Stomach (tissue), 9 donors: Measurements from ENCODE around the gene CDH26. TPM values are rescaled to one million over a fixed set of nuclear protein-coding genes. Genes with fewer than 3 reads are reported as not detected.

ENCODE experiments used
- DNase-seq, 2 donors: peaks; one replicate each; pipeline versions ENCODE4 v3.0.0 to v3.0.0-alpha.2; 2013 to 2019
- H3K27ac ChIP-seq, 5 donors: fragments of 200-600 bp in 4 of 5; sonication (generic) in 4 of 5; one replicate each; pipeline ENCODE4 v1.5.1; 2013 to 2019; ENCODE audit warnings: mild to moderate bottlenecking in 1 of 5, moderate library complexity in 1 of 5
- H3K27me3 ChIP-seq, 3 donors: fragments of 200-600 bp; sonication (generic); one replicate each; pipeline ENCODE4 v1.5.1; 2017 to 2019; ENCODE audit warnings: mixed run types in 1 of 3
- H3K36me3 ChIP-seq, 4 donors: fragments of 200-600 bp; sonication (generic); 1 replicate in 3 of 4; 2 replicates in 1 of 4; pipeline ENCODE4 v1.5.1; 2016 to 2019
- H3K4me1 ChIP-seq, 4 donors: fragments of 200-600 bp; sonication (generic); one replicate each; pipeline ENCODE4 v1.5.1; 2016 to 2019
- H3K4me3 ChIP-seq, 4 donors: fragments of 200-600 bp; sonication (generic) in 3 of 4; one replicate each; pipeline ENCODE4 v1.5.1; 2016 to 2019; ENCODE audit warnings: mild to moderate bottlenecking in 1 of 4
- H3K9me3 ChIP-seq, 4 donors: fragments of 200-600 bp; sonication (generic); one replicate each; pipeline ENCODE4 v1.5.1; 2016 to 2019
- CTCF ChIP-seq, 7 experiments: fragments of 450-650 bp in 4 of 7; fragments of 200-600 bp in 3 of 7; sonication (generic) in 3 of 7; IDR thresholded peaks; one replicate each; pipeline ENCODE4 v1.5.1; 2016 to 2019; ENCODE audit warnings: antibody characterized with exemption in 7 of 7, control low read depth in 2 of 7, mild to moderate bottlenecking in 1 of 7
- EP300 ChIP-seq: sonication (generic); formaldehyde crosslinking; IDR thresholded peaks from one replicate; pipeline ENCODE4 v1.6.1; 2017; ENCODE audit warnings: antibody characterized with exemption
- POLR2A ChIP-seq, 4 donors: fragments of 450-650 bp; IDR thresholded peaks; one replicate each; pipeline ENCODE4 v1.6.1; 2016; ENCODE audit warnings: antibody characterized with exemption in 4 of 4, control low read depth in 2 of 4, mild to moderate bottlenecking in 1 of 4, moderate library complexity in 1 of 4
- POLR2AphosphoS5 ChIP-seq, 3 donors: sonication (generic); formaldehyde crosslinking; IDR thresholded peaks; one replicate each; pipeline ENCODE4 v1.6.1; 2016; ENCODE audit warnings: antibody characterized with exemption in 3 of 3
- WGBS, 5 donors: extraction: QIAGEN DNeasy Blood & Tissue Kit in 3 of 5; methylation state at CpG; one replicate each; pipeline versions ENCODE4 v1.1.5 to v1.1.7; 2013 to 2018; 5-methylcytosine and 5-hydroxymethylcytosine counted together
- intact Hi-C: fragments of 100-400 bp; cut with DNase I; formaldehyde crosslinking; loops from one replicate; pipeline ENCODE4 v1.15.1; 2023; ENCODE audit warnings: low total_unique reads
- polyA plus RNA-seq, 3 donors: library from polyadenylated mRNA; stranded (reverse); fragments of 200-250 nt; gene quantifications; one replicate each; pipeline ENCODE4 v1.2.3, GENCODE V29; 2013
- total RNA-seq, 5 donors: library from RNA; depleted of rRNA; stranded (reverse); fragments of >200 nt; gene quantifications; one replicate each; pipeline versions ENCODE4 v1.1.0 to v1.2.3, GENCODE V29; 2014 to 2016
- donor health status: healthy with polysubstance abuse.
- donor health status: Bipolar disorder and iron deficiency.
- donor health status: healthy.

Gene CDH26
- total and polyA plus RNA-seq, 8 donors: 0.25 to 116 (median 5.8) TPM; not detected in 1

GRCh38 chr20:60030471-60030870 lies 72.2 kb downstream of the CDH26 start:
- Histone ChIP-seq H3K27me3 (no peaks in the 10 kb centered on the region), H3K4me1 (peaks cover 0 to 12% (median 2%) of the 10 kb centered on the region in 4 donors), H3K36me3 (no peaks in the 10 kb centered on the region), H3K4me3 (no peak overlapping the region), H3K9me3 (no peaks in the 10 kb centered on the region), H3K27ac (no peak overlapping the region)
- intact Hi-C loops: no loop called here
- TF ChIP-seq POLR2AphosphoS5 (IDR thresholded peaks at IDR 0.05) (no peak), EP300 (no peak), POLR2A (IDR thresholded peaks at IDR 0.05) (no peak), CTCF (IDR thresholded peaks at IDR 0.05) (no peak)
- WGBS, 5 donors: 80 to 90% (median 83%) methylated on average over 1 of the region's 1 CpG
- DNase-seq: no peak

- no peaks in the 10 kb centered on the region for H3K9me3 ChIP-seq
- no peak overlapping the region for H3K4me3 ChIP-seq
- H3K36me3 ChIP-seq: no peaks in the 10 kb centered on the region
- intact Hi-C loops: no loop called here
- 81 to 89% (median 85%) methylated on average over 9 of the region's 9 CpGs for WGBS, 5 donors
- DNase-seq: no peak
- TF ChIP-seq POLR2AphosphoS5 (IDR thresholded peaks at IDR 0.05): no peak
- no peak for TF ChIP-seq CTCF (IDR thresholded peaks at IDR 0.05)
- H3K27ac ChIP-seq: no peak overlapping the region
- peaks cover 0 to 12% (median 2%) of the 10 kb centered on the region in 4 donors for H3K4me1 ChIP-seq
- H3K27me3 ChIP-seq: no peaks in the 10 kb centered on the region
Observed at GRCh38 chr20:60031107-60031506, 72.9 kb downstream of the CDH26 start.

GRCh38 chr20:60034231-60035110 lies 76.2 kb downstream of the CDH26 start:
- no peaks in the 10 kb centered on the region for H3K36me3 ChIP-seq
- no peaks in the 10 kb centered on the region for H3K9me3 ChIP-seq
- H3K4me3 ChIP-seq: no peak overlapping the region
- peaks cover 0 to 8% (median 5%) of the 10 kb centered on the region in 3 donors for H3K27me3 ChIP-seq
- no peak for DNase-seq
- intact Hi-C loops: no loop called here
- peak overlapping the region in 1 of 5 donors; percentile 12 for H3K27ac ChIP-seq
- TF ChIP-seq CTCF (IDR thresholded peaks at IDR 0.05) (no peak), POLR2AphosphoS5 (IDR thresholded peaks at IDR 0.05) (no peak), EP300 (no peak), POLR2A (IDR thresholded peaks at IDR 0.05) (no peak)
- H3K4me1 ChIP-seq: peaks cover 0 to 12% (median 2%) of the 10 kb centered on the region in 4 donors
- 60 to 68% (median 64%) methylated on average over 9 of the region's 9 CpGs for WGBS, 5 donors

- intact Hi-C loops: no loop called here
- Histone ChIP-seq H3K9me3 (no peaks in the 10 kb centered on the region), H3K36me3 (no peaks in the 10 kb centered on the region), H3K4me3 (no peak overlapping the region), H3K27me3 (peaks cover 0 to 18% (median 5%) of the 10 kb centered on the region in 3 donors), H3K4me1 (peaks cover 0 to 12% (median 2%) of the 10 kb centered on the region in 4 donors), H3K27ac (no peak overlapping the region)
- no peak for TF ChIP-seq CTCF (IDR thresholded peaks at IDR 0.05)
- TF ChIP-seq EP300: no peak
- no peak for TF ChIP-seq POLR2AphosphoS5 (IDR thresholded peaks at IDR 0.05)
- no peak for TF ChIP-seq POLR2A (IDR thresholded peaks at IDR 0.05)
- no peak for DNase-seq
- WGBS, 5 donors: 65 to 81% (median 77%) methylated on average over 6 of the region's 6 CpGs
Observed at GRCh38 chr20:60035486-60035885, 77.3 kb downstream of the CDH26 start.
